Bone marrow (tissue), 2 donors: Measurements from ENCODE around the gene MCRS1.

Experiments
- DNase-seq, 2 donors: peaks; one replicate each; lab custom pipeline; 2025; lab: John Stamatoyannopoulos, UW

The MCRS1 gene

DNA sequence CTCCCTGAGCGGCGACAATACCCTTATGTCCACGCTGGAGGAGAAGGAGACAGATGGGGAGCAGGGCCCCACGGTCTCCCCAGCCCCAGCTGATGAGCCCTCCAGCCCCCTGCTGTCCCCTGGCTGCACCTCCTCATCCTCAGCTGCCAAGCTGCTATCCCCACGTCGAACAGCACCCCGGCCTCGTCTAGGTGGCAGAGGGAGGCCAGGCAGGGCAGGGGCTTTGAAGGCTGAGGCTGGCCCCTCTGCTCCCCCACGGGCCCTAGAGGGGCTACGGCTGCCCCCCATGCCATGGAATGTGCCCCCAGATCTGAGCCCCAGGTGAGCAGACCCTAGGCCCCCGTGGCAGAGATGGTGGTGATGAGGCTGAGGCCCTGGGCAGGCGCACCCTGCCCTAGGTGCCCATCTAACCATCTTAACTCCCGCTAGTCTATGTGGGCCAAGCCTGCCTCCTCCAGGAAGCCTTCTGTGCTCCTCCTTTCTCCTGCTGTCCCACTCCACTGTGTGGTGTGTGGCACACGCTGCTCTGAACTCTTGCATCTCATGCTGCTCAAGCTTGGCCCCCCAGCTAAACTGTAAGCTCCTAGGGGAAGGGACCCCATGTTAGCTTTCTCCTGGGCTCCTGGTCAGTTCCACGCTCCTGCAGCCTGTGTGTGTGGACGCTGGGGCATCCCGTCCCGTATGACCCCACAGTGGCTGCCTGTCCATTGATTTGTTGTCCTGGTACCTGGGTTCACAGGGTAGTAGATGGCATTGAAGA lies 12.1 kb downstream of the MCRS1 start:
- DNase-seq = no peak

DNA sequence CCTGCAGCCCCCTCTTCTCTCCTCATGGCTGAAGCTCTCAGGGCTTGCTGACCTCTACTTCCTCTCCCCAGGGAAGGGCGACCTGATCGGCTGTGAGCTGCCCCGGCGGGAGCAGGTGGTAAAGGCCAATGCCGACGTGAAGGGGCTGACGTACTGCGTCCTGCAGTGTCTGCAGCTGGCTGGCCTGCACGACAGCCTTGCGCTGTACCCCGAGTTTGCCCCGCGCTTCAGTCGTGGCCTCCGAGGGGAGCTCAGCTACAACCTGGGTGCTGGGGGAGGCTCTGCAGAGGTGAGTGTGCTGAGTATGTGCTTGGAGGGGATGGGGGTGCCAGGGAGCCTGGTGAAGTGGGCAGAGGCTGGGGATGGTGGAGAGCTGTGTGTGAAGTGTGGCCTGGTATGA lies 13.7 kb downstream of the MCRS1 start:
- DNase-seq = no peak

GRCh38 chr12:49553512-49554088 lies 14.3 kb downstream of the MCRS1 start:
- DNase-seq = no peak

- no peak for DNase-seq
These were observed 15.0 kb downstream of the MCRS1 start for GRCh38 chr12:49552899-49553298.

GRCh38 chr12:49552425-49552824 lies 15.5 kb downstream of the MCRS1 start:
- no peak for DNase-seq

DNA sequence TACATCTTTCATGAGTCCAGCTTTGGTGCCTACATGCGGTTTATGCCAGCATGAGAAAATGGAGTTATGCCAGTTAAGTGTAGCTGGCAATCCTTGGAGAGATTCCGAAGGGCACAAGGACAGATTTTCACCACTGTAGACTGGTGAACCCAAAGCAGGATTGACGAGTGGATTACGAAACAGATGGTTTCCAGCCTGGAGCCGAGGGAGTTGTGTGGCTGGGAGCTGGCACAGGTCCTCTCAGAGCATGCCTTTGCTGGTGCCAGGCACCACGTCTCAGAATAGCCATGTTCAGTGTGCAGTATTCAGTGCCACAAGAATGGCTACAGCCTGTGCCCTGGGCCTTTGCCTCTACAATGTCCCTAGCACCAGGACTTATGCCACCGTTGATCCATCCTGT lies 15.9 kb downstream of the MCRS1 start:
- no peak for DNase-seq

GRCh38 chr12:49550693-49551252 lies 17.2 kb downstream of the MCRS1 start:
- no peak for DNase-seq

GRCh38 chr12:49549735-49550692 lies 17.9 kb downstream of the MCRS1 start:
- no peak for DNase-seq

DNA sequence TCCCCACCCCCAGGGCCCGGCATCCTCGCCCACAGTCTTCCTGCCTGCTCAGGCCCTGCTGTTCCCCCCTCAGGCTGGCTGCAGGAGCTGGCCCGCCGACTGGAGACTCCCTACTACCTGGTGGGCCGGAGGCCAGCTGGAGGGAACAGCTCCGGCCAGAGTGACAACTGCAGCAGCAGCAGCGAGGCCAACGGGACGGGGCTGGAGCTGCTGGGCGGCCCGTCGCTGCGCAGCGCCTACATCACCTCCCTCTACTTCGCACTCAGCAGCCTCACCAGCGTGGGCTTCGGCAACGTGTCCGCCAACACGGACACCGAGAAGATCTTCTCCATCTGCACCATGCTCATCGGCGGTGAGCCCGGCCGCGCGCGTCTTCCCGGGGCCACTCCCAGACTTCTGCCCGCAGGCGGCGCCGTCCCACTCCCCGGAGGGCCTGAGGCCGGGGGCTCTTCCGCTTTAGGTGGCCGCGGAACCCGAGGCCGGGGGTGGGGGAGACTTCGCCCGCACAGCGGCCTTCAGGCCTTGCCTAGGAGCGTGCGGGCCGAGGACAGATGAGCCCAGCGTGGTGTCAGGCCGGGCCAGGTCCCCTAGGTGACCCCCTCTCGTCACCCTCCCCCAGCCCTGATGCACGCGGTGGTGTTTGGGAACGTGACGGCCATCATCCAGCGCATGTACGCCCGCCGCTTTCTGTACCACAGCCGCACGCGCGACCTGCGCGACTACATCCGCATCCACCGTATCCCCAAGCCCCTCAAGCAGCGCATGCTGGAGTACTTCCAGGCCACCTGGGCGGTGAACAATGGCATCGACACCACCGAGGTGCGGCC lies 18.9 kb downstream of the MCRS1 start:
- no peak for DNase-seq

DNA sequence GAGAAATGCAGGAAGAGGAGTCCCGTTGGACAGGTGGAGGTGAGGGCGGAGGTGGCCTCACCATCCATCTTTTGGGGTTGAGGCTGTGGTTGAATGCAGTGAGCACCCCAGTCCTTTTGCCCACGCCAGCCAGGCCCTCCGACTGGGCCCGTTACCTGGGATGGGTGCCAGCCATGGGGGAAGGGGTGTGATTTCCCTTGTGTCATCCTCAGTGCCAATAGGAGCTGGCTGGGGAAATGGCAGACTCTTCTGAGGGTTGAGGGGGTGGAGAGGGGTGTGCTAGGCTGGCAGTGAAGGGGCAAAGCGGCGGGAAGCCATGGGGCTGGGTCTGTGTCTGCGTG lies 19.5 kb downstream of the MCRS1 start:
- no peak for DNase-seq

- DNase-seq = no peak
These were observed 20.8 kb downstream of the MCRS1 start for GRCh38 chr12:49547090-49547690.

- DNase-seq = no peak
These were observed 21.5 kb downstream of the MCRS1 start for GRCh38 chr12:49546481-49546880.

DNA sequence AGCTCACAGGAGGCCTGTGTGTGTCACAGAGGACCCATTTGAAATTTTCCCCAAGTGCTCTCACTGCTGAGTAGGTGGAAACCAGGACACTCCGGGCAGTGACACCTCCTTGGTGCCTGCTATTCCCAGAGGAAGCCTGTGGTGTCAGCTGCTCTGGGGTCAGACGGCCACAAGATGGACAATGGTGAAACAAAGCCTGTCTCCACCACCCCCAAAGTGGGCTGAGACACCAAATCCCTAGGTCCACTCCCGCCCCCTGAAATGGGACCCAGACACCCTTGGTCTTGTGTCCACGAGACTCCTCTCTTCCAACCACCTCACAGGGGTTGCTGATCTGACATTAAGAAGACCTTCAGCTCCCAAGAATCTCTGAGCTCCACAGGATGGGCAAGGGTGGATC lies 22.1 kb downstream of the MCRS1 start:
- no peak for DNase-seq

DNA sequence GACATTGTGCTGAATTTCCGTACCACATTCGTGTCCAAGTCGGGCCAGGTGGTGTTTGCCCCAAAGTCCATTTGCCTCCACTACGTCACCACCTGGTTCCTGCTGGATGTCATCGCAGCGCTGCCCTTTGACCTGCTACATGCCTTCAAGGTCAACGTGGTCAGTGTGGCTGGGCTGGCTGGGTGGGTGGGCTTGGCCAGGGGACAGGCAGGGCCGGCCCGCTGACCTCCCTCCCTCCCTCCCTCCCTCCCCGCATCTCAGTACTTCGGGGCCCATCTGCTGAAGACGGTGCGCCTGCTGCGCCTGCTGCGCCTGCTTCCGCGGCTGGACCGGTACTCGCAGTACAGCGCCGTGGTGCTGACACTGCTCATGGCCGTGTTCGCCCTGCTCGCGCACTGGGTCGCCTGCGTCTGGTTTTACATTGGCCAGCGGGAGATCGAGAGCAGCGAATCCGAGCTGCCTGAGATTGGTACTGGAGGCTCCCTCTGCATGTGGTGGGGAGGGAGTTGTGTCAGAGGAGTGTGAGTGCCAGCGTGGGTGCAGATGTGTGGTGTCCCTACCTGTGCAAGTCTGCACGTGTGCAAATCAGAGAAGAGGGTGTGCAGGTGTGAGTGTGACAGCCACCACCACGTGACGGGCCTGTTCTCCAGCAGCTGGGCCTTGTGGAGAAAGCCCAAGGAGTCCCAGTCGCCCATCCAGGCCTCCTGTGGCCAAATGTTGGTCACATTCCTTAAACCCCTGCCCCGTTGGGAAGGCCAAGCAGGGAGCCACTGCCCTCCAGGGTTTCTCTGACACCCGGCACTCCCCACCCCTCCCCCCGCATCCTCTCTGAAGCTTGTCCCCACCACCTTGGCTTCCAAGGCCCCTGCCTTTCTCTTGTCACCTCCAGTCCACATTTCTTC lies 23.8 kb downstream of the MCRS1 start:
- no peak for DNase-seq

DNA sequence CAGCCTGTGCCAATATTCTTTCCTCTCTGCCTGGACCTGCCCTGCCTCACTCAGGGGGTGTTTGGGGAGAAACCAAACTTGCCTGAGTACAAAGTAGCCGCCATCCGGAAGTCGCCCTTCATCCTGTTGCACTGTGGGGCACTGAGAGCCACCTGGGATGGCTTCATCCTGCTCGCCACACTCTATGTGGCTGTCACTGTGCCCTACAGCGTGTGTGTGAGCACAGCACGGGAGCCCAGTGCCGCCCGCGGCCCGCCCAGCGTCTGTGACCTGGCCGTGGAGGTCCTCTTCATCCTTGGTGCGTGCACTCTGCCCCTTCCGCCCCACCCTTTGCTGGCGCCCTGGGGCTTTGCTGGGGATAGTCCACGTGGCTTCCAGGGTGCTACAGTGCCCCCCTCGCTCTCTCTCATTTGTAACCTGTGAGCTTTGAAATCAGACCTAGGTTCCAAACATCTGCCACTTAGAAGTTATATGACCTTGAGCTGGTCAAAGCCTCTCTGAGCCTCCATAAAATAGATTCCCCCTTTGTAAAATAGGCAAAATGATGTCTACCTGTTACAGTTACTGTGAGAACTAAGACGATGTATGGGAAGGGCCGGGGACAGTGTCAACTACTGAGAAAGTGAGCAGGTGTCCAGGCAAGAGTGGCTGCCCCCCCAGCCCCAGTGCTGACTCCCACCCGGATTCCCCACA lies 24.6 kb downstream of the MCRS1 start:
- no peak for DNase-seq

DNA sequence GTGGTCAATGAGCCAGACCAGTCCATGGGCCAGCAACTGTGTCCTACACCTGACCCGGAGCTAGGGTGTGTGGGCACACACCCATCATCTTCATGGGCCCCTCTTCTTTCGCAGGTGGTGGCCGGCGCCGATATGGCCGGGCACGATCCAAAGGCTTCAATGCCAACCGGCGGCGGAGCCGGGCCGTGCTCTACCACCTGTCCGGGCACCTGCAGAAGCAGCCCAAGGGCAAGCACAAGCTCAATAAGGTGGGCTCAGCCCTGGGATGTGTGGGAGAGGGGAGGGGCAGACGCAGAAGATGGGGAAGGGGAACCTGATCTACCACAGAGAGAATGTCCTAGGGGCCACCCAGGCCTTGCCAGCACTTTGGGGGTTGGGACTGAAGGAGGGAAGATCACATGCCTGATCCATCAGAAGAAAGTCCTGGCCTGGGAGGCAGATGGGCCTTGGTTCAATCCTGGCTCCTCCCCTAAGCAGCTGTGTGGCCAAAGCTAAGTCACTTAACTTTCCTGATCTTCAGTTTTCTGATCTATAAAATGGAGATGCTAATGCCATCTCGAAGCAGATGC lies 25.3 kb downstream of the MCRS1 start:
- DNase-seq = no peak

GRCh38 chr12:49541911-49542505 lies 25.9 kb downstream of the MCRS1 start:
- no peak for DNase-seq

DNA sequence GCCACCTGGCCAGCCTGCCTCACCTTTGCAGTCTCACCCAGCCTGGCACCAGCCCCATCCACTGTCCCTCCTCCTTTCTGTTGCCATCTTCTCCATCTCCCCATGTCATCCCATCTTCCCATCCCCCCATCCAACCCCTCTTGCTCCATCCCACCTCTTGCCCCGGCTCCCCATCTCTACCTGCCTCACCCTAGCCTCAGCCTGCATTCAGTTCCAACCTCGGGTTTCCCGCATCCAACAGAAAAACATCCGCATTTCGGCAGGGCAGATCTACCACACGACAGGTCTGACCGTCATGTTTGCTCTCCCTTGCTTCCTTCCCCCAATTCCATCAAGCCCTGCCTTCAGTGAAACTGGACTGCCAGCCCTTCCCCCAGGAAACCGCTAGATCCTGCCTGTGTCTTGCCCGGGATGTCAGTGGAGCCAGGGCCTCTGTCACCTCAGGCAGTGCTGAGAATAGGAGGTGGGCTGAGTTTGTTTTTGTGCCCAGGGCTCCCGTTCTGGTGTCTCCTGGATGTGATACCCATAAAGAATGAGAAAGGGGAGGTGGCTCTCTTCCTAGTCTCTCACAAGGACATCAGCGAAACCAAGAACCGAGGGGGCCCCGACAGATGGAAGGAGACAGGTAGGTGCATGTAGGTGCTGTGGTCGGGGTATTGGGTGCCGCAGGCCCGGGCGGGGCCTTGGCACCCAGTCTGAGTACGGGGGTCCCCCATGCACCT lies 26.6 kb downstream of the MCRS1 start:
- no peak for DNase-seq
